ENCODE data around the gene SMTNL2. TPM values are rescaled to one million over a fixed set of nuclear protein-coding genes. Genes with fewer than 3 reads are reported as not detected.

Gene SMTNL2
- total RNA-seq, 1 donor from 2014 or later, result 8.6 TPM

DNA sequence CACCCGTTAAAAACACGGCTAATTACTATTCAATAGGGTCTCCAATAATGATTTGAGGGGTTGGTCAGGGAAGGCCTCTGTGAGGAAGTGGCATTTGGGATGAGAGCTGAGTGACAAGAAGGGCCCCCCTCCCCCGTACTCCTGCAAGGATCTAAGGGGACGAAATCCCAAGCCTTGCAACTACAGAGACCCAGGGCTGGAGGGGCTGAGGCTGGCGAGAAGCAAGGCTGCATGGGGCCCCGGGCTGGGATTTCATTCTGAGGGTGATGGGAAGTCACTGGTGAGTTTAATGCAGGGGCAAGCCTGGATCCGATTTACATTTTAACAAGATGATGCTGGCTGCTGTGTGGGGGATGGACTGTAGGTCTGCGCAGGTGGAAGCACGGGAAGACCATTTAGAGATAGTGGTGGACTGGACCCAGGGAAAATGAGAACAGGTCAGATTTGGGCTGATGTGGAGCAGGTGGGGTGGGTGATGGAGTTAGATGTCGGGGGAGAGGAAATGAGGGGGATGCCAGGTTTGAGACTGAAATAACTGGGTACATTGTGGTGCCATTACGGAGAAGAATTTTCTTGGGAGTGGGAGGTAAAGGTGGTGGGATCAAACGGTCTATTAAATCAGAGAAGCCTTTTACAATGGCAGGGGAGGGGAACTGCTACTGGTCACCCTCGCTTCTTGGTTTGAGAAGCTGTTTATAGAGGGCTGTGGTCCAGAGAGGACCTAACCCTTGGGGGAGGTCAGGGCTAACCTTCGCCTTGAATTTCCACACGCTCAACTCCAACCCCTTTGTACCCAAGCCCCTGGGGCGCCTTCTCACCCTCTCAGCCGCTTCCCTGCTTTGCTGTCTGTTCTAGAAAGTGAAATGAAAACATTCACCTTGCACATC is 28.2 kb upstream of the SMTNL2 start:
- peaks cover 16% of the 10 kb centered on the region for H3K4me1 Mint-ChIP-seq (ENCODE audit: low read depth)
- peak overlapping the region; percentile 87 for H3K27ac Mint-ChIP-seq
- DNase-seq (ENCODE audit: low spot score, unreplicated experiment), result no peak
- peaks cover under 1% of the 10 kb centered on the region for H3K36me3 Mint-ChIP-seq (ENCODE audit: insufficient read depth)
- no peaks in the 10 kb centered on the region for H3K9me3 Mint-ChIP-seq (ENCODE audit: low read depth)
- TF ChIP-seq, protein P1, sequence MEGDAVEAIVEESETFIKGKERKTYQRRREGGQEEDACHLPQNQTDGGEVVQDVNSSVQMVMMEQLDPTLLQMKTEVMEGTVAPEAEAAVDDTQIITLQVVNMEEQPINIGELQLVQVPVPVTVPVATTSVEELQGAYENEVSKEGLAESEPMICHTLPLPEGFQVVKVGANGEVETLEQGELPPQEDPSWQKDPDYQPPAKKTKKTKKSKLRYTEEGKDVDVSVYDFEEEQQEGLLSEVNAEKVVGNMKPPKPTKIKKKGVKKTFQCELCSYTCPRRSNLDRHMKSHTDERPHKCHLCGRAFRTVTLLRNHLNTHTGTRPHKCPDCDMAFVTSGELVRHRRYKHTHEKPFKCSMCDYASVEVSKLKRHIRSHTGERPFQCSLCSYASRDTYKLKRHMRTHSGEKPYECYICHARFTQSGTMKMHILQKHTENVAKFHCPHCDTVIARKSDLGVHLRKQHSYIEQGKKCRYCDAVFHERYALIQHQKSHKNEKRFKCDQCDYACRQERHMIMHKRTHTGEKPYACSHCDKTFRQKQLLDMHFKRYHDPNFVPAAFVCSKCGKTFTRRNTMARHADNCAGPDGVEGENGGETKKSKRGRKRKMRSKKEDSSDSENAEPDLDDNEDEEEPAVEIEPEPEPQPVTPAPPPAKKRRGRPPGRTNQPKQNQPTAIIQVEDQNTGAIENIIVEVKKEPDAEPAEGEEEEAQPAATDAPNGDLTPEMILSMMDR (IDR thresholded peaks at IDR 0.05; ENCODE audit: unreplicated experiment), result no peak
- H3K27me3 Mint-ChIP-seq, result peaks cover 3% of the 10 kb centered on the region
- peak overlapping the region; percentile 85 for H3K4me3 Mint-ChIP-seq (ENCODE audit: low read depth)

GRCh38 chr17:4556996-4557395 is 27.3 kb upstream of the SMTNL2 start:
- Mint-ChIP-seq H3K4me3 (ENCODE audit: low read depth) (no peak overlapping the region), H3K9me3 (ENCODE audit: low read depth) (no peaks in the 10 kb centered on the region), H3K27me3 (peaks cover 6% of the 10 kb centered on the region), H3K36me3 (ENCODE audit: insufficient read depth) (no peaks in the 10 kb centered on the region), H3K4me1 (ENCODE audit: low read depth) (peaks cover 16% of the 10 kb centered on the region), H3K27ac (no peak overlapping the region)
- no peak for DNase-seq (ENCODE audit: low spot score, unreplicated experiment)
- TF ChIP-seq, protein P1 (IDR thresholded peaks at IDR 0.05; ENCODE audit: unreplicated experiment), result no peak

DNA sequence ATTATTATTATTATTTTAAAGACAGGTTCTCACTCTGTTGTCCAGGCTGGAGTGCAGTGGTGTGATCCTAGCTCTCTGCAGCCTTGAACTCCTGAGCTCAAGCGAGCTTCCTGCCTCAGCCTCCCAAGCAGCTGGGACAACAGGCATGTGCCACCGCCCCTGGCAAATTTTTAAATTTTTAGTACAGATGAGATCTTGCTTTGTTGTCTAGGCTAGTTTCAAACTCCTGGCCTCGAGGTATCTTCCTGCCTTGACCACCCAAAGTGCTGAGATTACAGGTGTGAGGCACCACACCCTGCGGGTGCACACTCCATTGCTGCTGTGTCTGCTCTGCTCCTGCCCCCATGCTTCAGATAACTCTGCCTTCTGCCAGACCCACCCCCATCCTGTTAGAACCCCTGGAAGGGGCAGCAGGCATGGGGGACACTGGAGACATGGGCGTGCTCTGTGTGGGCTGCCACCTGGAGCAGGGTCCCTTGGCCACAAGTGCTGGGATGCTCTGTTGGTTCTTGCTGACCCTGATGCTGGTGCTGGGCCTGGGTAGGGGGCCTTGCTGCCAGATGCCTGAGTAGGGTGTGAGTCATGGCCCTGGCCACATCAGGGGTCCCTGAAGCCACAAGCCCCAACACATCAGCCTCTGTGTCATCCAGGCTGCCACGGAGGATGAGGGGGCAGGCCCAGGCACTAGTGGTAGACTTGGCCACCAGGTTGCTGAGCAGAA is 26.5 kb upstream of the SMTNL2 start:
- Mint-ChIP-seq H3K4me1 (ENCODE audit: low read depth) (peaks cover 16% of the 10 kb centered on the region), H3K27ac (no peak overlapping the region), H3K27me3 (peaks cover 8% of the 10 kb centered on the region), H3K36me3 (ENCODE audit: insufficient read depth) (no peaks in the 10 kb centered on the region), H3K9me3 (ENCODE audit: low read depth) (no peaks in the 10 kb centered on the region), H3K4me3 (ENCODE audit: low read depth) (no peak overlapping the region)
- TF ChIP-seq, protein P1 (IDR thresholded peaks at IDR 0.05; ENCODE audit: unreplicated experiment), result no peak
- DNase-seq (ENCODE audit: low spot score, unreplicated experiment), result no peak

- no peak overlapping the region for H3K4me3 Mint-ChIP-seq (ENCODE audit: low read depth)
- no peaks in the 10 kb centered on the region for H3K36me3 Mint-ChIP-seq (ENCODE audit: insufficient read depth)
- no peak overlapping the region for H3K27ac Mint-ChIP-seq
- H3K27me3 Mint-ChIP-seq, result peaks cover 13% of the 10 kb centered on the region
- peaks cover 16% of the 10 kb centered on the region for H3K4me1 Mint-ChIP-seq (ENCODE audit: low read depth)
- DNase-seq (ENCODE audit: low spot score, unreplicated experiment), result peak; percentile 9
- no peaks in the 10 kb centered on the region for H3K9me3 Mint-ChIP-seq (ENCODE audit: low read depth)
- TF ChIP-seq, protein P1 (IDR thresholded peaks at IDR 0.05; ENCODE audit: unreplicated experiment), result no peak
Measured at GRCh38 chr17:4558347-4558971, 25.9 kb upstream of the SMTNL2 start.

- Mint-ChIP-seq H3K4me3 (ENCODE audit: low read depth) (no peak overlapping the region), H3K36me3 (ENCODE audit: insufficient read depth) (no peaks in the 10 kb centered on the region), H3K4me1 (ENCODE audit: low read depth) (peaks cover 14% of the 10 kb centered on the region), H3K9me3 (ENCODE audit: low read depth) (no peaks in the 10 kb centered on the region), H3K27ac (no peak overlapping the region), H3K27me3 (peaks cover 14% of the 10 kb centered on the region)
- TF ChIP-seq, protein P1 (IDR thresholded peaks at IDR 0.05; ENCODE audit: unreplicated experiment), result no peak
- DNase-seq (ENCODE audit: low spot score, unreplicated experiment), result no peak
Measured at GRCh38 chr17:4559139-4559791, 25.1 kb upstream of the SMTNL2 start.
